ENCODE measurements around the gene UNC5C.

UNC5C gene

DNA sequence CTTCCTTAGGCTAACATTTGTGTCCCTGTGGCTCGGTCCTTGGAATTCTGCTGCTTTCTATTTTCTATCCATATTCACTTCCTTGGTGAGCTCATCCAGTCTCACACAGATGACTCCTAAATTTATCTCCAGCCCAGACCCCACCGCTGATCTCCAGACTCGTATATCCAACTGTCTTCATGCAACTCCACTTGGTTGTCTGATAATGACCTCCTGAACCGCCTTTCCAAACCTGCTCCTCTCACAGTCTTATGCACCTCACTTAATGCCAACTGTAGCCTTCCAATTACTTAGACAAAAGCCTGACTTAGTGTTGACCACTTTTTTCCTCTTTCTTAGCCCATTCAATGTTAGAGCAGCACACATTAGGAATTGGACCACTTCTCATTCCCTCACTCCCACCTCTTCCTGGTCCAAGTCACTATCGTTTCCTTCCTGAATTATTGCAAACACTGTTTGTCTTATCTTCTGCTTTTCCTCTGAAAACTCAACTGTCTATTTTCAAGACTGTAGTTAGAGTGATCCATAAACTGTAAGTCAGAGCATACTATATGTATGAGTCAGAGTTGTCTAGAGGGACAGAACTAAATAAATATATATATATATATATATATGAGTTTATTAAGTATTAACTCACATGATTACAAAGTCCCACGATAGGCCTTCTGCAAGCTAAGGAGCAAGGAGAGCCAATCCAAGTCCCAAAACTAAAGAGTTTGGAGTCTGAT, 292.5 kb downstream of the UNC5C start:
- no peak for DNase-seq

DNA sequence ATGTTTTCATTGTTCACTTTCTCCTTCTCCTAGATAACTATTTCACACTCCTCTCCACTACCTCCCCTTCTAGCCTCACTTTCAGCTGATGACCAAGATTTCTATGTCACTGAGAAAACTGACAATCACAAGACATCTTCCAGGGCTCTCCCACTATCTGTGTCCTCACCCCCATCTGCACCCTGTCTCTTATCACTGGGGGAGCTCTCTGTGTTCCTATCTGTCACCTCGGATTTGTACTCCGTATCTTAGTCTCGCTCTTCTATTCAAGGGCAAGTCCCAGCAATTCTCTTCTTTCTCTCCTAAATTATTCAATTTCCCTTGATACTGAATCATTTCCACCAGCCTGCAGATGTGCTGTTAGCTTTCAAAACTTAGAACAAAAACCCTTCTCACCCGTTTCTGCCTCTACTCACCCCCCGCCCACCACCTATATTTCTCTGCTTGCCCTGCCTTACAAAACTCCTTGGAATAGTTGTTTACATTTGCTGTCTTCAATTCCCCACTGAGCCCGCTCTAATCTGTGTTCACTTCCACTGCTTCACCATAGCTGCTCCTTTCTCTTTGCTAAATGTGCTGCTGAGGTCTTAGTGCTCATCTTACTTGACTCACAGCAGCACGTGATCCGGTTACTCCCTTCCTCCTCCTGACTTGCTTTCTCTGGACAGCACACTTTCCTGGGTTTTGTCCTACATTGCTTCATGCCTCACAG, 293.2 kb downstream of the UNC5C start:
- DNase-seq: no peak

DNA sequence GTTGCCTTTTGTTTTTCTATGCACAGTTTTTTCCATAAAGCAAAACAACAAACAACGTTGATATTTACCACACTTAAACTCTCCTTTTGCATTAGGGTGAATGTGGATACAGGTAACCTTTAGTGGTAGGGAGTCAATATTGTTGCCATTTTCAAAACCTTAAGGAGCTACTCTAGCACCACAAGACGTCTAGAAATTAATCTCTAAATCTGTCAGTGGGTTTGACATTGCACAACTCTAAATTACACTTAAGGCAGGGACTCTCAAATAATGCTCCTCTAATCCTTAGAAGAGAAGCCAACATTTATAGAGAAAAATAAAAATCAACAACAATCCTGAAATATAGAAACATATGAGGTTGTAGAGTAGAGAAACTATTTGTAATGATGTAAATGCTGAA, 297.2 kb downstream of the UNC5C start:
- DNase-seq: no peak

DNA sequence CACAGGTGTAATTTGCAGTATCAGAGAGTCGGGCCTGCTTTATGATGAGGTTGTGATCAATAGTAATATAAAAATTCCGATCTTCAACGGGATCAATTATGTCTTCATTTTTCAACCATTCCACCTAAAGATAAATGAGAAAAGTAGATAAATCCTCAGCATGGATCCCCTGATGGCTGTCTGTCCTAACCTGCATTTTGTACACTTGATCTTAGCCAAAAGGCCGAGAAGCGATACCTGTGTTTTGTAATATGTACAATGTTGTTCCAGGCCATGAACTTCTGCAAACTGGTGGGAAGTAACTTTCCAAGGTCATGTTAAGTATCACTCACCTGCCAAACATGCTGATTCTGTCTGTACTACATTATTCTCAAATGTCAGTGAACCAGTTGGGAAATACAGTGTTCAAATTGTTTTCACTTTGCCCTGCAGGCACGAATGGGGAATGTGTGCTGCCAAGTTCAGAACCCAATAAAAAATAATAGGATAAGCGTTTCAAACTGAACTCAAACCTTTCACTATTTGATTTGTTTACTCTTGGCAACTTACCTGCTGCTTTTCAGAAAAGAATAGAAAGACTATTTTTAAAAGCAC, 298.1 kb downstream of the UNC5C start:
- no peak for DNase-seq

DNA sequence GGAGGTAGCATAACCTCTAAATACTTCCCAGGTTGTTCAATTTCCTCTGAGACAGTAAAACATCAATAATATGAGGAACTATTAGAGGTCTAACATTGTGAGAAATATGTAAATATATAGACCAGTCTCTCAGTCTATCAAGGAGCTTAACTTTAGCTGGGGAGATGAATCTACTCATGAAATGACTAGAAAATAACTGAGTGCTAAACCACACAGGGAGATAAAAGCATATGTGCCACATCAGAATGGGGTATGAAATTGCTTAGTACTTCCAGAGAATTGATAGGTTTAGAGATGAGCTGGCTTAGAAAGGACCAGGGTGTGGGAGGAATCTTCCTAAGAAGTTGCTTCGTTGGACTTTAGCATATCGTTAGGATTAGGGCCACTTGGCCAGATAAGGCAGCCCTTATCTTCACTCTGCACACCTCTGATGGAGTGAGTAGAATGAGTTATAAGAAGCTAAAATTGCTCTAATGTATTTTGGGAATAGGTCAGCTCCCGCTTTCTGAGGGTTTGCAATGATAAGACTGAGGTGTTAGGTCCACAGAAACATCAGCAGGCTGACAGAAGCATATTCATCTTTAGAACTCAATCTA, 299.2 kb downstream of the UNC5C start:
- DNase-seq: no peak

DNA sequence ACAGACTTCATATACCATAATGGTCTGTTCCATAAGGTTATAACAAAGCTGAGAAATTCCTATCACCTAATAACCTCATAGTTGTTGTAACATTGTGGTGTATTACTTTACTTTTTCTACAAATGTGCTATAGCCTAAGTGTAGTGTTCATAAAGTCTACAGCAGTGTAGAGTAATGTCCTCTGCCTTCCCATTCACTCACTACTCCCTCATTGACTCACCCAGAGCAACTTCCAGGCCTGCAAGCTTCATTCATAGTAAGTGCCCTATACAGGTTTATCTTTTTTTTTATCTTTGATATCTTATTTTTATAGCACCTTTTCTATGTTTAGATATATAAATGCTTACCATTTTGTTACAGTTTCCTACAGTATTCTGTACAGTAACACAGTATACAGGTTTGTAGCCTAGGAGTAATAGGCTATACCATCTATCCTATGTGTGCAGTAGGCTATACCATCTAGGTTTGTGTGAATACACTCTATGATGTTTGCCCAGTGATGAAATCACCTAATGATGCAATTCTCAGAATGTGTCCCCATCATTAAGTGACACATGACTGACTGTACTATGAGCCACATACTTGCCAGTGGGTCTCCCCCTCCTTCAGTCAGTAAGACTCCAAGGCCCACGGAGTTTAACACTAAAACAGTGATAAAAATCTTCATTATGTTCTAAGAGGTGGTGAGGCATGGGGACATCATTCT, 299.9 kb downstream of the UNC5C start:
- DNase-seq: no peak

DNA sequence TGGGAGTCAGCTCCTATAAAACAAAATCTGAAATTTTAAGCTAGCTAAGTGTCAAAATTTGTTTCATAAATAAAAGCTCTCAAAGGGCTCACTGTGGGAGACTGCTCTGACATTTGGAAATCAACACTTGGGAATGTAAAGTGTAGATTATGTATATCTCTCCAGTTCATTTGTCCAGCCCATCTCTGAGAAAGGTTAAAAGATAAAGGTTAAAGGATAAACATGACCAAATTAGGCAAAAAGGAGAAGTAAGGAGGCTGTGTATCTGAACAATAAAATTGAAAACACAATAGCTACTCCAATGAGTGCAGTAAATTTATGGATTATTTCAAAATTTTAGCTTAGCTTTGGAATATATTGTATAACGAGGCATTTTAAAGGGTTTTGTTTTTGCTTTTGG, 304.9 kb downstream of the UNC5C start:
- DNase-seq: no peak

DNA sequence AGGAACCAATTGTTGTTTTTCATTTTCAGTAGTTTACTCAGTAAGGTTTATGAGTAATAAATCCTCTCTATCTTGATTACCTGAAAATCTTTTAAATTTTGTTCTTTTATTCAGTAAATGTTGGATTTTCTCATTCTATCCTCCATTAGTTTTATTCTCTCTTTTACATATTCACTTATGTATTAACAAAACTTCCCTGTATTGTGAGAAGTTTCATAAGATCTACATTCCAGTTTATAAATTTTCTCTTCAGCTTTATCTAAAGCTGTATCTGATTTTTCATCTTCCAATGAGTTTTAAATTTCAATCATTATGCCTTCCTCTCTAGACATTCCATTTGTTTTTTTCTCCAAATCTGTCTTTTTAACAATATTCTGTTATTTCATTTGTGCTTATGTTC, 310.2 kb downstream of the UNC5C start:
- no peak for DNase-seq

DNA sequence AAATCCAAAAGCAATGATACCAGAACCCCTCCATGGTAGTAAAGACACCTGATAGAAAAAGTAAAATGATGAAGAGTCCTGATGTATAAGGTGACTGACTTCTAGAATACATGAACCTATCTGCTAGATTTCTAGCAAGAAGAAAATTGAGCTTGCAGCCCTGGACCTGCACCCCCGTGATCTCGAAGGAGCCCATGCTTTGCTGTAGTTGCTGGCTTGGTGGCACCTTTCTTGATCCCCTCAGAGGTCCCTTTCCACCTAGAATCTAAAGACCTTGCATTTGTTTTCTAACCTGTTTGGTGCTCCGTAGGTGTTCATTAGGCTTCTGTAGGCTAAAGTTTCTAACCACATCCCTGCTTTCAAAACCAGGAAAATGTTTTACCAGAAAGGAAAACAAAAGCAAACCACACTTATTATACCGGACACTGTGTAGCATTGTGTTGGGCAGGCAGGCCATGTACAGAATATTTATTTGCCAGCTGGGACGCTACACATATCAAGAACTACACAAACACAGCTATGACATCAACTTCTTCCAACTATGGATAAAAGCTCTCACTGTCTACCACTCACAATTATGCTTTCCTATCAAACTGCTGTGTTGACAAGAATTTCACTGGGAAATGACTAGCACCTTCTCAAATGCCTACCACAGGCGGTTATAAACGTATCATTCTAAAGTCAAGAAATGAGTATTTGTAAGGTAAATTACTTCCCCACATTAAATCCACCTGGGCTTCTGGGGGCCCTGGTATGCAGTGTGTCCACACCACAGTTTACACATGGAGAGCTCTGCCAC, 316.2 kb downstream of the UNC5C start:
- DNase-seq: no peak

DNA sequence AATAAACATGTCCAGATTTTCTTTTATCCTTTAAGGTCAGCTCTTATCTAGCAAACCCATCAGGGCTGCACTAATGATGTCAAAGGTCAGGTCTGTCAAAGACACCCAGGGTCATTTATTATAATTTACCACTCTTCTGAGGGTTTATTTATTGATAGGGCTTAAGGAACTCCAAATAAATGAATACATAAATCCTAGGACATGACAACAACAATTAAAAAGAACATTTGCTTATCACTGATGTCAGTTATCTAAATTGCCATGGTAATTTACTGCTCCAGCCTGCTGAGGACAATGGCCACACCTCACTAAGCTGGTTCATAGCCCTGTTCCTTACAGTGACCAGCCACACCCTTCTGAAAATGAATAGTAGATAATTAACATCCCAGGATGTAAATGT, 317.1 kb downstream of the UNC5C start:
- DNase-seq: no peak

DNA sequence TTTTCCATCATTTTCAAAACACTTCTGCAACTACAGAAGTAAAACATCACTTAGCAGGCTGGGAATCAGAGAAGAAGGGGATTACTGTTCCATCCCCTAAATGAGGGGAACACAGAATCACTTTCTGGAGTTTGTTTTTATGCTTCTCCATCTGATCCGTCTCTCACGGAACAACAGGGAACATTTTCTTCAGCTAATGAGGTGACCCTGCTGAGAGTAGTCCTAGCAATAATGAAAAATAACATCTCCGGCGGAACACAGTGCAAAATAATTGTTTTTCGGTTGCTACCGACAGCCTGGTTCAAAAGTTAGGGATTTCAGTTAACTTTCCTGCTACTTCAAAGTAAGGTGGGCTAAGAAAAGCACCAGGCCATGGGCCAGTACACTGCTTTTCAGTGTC, 322.9 kb downstream of the UNC5C start:
- no peak for DNase-seq

DNA sequence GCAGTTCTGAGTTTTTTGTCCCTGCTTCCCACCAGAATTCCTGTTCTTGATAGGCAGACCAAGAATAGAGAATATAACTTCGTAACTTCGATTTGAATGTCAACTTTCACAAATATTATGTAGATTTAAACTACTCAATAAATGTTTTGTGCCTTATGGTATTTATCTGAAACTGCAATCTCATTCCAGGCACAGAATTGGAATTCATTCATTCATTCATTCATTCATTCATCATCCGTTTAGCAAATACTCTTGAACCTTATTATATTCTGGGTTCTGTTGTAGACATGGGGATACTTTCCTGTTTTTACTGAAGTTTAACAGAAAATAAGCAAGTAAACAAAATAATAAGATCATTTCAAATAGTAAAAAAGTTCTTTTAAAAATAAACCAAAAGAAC, 324.4 kb downstream of the UNC5C start:
- DNase-seq: no peak

DNA sequence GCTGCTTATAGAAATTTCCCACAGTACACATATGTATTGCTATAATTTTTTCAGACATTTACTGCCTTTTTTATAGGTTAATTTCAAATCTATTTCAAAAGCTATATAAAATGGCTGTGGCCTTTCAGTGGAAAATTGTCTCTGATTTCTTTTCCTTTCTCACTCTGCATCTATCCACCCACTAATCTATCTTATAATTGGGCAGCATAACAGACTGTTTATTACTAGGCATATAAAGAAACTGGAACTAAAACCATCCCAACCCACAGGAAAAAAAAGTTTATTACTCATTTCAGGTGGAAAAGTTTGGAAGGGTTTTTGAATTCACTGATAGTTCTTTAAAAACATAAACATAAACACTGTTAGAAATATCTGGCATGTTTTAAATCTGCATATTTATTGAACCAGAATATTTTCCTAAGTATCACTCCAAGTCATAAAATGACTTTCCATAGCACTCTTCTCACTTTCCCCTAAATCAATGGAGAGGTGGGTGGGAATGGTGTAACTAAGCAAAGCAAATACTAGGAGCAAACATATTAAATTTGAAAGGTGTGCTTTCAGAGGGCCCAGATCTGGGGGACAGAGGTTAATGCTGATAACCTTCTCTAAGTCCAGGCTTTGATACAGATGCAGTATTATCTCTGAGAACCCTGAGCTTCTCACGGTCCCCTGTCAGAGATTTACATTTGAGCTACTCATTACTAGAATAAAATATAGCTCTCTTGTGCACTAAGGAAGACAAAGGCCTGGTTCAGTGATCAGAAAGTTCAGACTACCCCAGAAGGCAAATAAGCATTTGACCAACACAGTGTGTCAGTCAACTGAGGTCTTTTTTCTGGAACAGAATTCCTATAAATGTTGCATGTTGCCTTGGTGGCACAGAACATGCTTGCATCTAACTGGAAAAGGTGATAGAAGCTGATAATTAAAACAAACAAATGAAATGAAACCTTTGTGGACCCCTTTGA, 328.3 kb downstream of the UNC5C start:
- DNase-seq: no peak

DNA sequence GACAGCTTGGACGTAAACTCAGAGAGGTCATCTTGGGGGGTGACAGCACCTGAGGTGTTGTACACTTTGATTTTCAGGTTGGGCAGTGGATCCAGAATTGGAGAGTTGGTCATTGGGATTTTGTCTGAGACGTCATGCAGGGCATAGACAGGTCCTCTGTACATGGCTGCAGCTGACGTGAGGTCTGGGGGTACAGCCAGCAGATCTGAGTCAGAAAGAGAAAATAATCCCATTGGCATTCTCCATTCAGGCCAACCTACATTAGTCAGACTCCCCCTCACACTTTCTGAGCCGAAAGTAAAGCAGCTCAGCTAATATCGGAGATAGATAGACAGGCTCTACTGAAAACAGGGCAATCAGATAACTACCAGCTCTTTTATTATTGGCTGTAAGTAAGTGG, 329.7 kb downstream of the UNC5C start:
- no peak for DNase-seq

DNA sequence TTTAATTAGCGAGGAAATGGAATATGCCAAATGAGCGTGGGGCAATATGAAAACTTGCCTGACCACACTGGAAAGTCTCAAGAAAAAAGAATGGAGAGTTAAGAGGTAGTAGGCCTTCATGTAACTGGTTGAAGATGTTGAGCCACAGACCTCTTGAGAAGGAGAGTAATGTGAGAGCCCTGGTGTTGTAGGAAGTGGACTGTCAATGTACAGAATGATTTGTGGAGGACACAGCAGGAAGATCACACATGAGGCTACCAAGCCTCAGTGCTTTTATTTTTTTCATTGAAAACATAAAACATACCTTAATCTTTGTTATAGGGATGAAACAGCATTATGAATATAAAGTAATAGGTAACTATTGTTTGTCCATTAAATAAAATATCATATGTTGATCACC, 331.6 kb downstream of the UNC5C start:
- no peak for DNase-seq

DNA sequence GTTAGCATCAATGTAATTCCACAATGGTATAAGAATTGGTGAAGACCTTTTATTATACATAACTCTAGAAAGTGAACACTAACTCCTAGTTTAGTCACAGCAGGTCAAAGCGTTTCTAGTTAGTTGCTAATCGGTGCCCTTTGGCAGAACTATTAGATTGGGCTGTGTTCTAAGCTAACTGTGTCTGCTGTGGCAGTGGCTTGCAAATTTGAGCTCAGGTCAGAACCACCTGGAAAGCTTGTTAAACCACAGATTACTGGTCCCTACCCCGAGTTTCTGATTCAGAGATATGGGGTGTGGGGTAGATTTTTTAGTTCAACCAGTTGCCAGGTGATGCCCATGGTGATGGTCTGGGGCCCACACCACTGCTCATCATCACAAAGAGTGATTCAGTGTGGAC, 332.1 kb downstream of the UNC5C start:
- DNase-seq: no peak

DNA sequence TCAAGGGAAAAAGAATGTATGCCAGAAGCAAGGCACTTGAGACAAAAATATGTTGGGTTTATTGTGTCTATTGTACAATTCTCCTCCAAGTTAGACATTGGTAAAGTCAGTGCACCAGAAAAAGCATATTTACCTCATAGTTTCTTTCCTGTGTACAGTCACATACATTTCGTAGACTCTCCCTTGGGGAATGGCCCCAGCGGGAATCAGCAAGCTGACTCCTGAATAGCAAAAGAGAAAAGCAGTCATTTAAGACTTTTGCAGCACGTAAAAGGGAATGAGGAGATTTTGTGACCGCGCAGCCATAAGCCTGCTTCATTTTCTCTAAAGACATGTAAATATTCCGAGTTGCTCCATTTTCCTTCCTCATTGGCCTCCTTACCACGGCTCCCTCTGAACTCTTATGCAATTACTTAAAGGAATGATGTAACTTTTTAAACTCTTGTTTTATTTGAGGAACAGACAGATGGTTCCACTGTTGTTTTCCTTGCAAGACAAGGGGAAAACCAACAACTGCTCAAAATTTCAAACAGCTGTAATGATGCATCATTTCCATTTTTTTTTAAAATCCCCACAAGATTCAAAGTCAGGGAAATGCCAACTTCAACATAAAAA, 332.7 kb downstream of the UNC5C start:
- DNase-seq: no peak

DNA sequence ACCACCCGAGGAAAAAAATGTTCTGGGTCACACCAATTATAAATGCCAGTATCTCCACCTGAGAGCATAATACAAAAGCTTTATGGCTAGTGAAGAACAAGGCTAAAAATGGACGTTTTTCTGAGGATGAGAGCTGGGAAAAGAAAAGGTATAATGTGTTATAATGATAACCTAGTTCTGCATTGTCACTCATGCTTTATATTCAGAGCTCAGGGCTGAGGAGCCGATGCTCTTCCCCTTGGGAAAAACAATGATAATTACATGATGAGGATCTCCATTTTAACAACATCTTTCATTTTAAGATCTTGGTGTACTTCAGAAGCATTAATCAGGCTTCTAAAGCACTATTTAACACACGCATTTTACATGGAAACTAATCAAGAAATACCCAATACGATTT, 333.7 kb downstream of the UNC5C start:
- no peak for DNase-seq

DNA sequence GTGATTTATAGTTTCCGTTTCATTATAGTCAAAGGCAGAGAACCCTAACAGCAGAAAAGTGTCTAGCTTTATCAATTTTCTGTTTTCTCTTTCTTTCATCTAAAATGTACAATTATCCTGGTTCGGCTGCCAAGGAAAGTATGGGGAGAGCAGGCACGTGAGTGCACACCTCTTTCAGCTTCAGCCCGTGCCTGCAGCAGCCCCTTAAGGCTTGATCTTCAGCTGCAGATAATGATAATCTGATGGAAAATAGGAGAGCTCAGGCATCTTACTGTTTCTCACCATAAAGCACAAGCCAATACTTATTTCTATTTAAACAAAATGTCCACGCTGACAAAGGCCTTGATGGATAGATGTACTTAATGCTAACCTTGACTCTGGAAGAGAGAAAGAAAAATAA, 334.4 kb downstream of the UNC5C start:
- DNase-seq: no peak

DNA sequence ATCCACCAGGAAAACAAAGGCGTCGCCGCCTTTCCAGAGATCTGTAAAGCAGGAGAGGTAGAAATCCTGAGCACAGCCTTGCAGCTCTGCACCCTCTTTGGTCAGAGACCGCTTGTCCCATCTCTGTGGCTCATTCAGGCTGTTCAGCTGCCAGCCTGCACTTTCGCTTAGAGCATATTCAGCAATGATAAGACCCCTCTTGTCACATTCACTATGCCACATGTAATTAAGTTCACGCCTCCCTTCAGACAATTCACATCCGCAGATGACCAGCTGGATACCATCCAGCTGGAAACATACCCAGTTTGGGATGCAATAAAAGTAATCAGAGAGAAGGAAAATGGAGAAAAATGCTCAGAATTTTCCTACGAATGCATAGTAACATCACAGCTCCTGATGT, 335.4 kb downstream of the UNC5C start:
- DNase-seq: no peak

DNA sequence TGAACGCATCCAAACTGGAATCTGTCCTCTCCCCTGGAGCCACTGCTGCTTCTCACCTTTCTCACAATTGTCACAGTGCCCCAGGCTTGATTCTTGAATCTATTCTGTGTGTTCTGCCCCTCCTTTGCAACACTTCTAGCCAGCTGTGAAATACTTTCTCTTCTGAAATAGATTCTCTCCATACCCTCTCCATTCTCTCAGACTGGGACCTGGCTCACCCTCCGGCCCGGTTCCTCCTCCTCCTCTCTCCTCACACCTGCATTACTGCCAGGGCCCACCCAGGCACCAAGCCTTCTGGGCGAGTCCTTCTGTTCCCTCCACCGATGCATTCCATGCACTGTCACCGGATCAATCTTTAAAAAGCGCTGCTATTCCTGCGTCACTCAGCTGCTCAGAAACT, 336.1 kb downstream of the UNC5C start:
- no peak for DNase-seq
